ENCODE data around the gene PPP1R14B. TPM values are rescaled to one million over a fixed set of nuclear protein-coding genes. Genes with fewer than 3 reads are reported as not detected.

Gene PPP1R14B
- total and polyA plus RNA-seq, 4 experiments from 2014 or later, result 32.2 to 83.5 (median 45.2) TPM

DNA sequence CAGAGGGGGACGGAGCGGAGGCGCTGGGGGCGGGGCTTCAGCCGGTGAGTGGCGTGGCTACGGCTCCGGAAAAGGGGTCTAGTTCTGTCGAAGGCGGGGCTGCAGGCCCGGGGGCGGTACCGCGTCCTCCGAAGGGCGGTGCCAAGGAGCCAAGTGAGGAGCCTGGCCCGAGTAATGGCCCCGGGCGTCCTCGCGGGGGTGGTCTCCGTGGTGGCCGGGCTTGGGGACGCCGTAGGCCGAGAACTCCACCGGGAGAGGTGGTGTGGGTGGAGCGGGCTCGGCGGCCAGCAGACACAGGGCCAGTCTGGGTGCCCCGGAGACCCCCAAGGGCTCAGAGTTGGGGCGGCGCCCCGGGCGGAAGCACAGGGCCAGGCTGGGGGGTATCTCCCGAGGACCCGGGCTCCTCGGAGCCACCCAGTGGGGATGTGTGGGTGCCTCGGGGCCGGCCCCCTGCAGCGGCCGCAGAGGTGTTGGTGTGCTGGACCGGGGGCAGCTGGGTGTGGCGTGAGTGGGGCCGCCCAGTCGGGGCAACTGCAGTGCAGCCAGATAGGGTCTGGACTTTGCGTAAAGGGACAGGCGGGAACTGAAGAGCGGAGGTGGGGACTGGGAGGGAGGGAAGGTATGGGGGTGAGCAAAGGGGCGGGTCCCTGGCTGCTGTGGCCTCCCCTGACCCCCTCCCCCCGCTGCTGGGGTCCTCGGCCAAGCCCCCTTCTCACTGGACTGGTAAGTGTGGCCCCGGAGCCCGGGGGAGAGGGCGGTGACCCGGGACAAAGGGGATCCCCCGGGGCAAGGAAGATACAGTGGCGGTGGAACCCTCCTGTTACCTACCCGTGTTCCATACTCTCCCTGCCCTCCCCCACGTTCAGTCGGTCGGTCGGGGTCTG lies 5.0 kb downstream of the PPP1R14B start:
- Histone ChIP-seq H3K4me3 (ENCODE audit: low read length in 2 of 2) (peak overlapping the region; percentile 36 to 67), H3K9me3 (ENCODE audit: control insufficient read depth in 1 of 2, low read length in 2 of 2) (no peaks in the 10 kb centered on the region), H3K4me1 (ENCODE audit: insufficient read depth, low read length) (peaks cover 39% of the 10 kb centered on the region), H3K27ac (ENCODE audit: low read depth, low read length) (peak overlapping the region; percentile 99), H3K36me3 (ENCODE audit: insufficient read depth, low read length) (peaks cover 7% of the 10 kb centered on the region), H3K27me3 (ENCODE audit: insufficient read depth, low read length) (no peaks in the 10 kb centered on the region)
- no peaks in the 10 kb centered on the region for H3K27me3 Mint-ChIP-seq
- no peak for DNase-seq
- ChIA-PET CTCF (ENCODE audit: partially characterized antibody) (interaction anchor here (0.9 to 10.5 kb wide), 9 partner anchors 8 to 63 kb away, joined by 3 to 121 read pairs (median 8); partner anchors contain the start of genes CATSPERZ, ESRRA and FERMT3), POLR2A (ENCODE audit: partially characterized antibody) (interaction anchor here (0.7 to 38.9 kb wide), 17 partner anchors 8 to 1618 kb away, joined by 3 to 937 read pairs (median 11); partner anchors contain the start of genes BAD, CATSPERZ, DNAJC4 and ESRRA)
- peaks cover 14 to 55% (median 32%) of the 10 kb centered on the region in 4 donors for H3K4me1 Mint-ChIP-seq
- H3K4me3 Mint-ChIP-seq, result peak overlapping the region; percentile 87 to 97 (median 88)
- H3K36me3 Mint-ChIP-seq, result peaks cover 0 to 42% of the 10 kb centered on the region in 2 donors
- peak overlapping the region; percentile 99 to 100 (median 100) for H3K27ac Mint-ChIP-seq
- H3K9me3 Mint-ChIP-seq, result no peaks in the 10 kb centered on the region
- intact Hi-C loops (cut with micrococcal nuclease), result loop anchor here (1.0 to 10.0 kb wide), 8 partner anchors 11 to 533 kb away; partner anchors contain the start of genes DNAJC4, ESRRA, FERMT3 and GPR137

GRCh38 chr11:64241241-64241490 lies 5.6 kb downstream of the PPP1R14B start:
- Mint-ChIP-seq H3K4me3 (peak overlapping the region; percentile 87 to 97 (median 88)), H3K27me3 (no peaks in the 10 kb centered on the region), H3K9me3 (no peaks in the 10 kb centered on the region), H3K27ac (peak overlapping the region; percentile 99 to 100 (median 100)), H3K4me1 (peaks cover 14 to 55% (median 31%) of the 10 kb centered on the region in 4 donors), H3K36me3 (peaks cover 0 to 42% of the 10 kb centered on the region in 2 donors)
- Histone ChIP-seq H3K36me3 (ENCODE audit: insufficient read depth, low read length) (peaks cover 7% of the 10 kb centered on the region), H3K27ac (ENCODE audit: low read depth, low read length) (peak overlapping the region; percentile 99), H3K4me3 (ENCODE audit: low read length in 2 of 2) (peak overlapping the region; percentile 36 to 67), H3K27me3 (ENCODE audit: insufficient read depth, low read length) (no peaks in the 10 kb centered on the region), H3K9me3 (ENCODE audit: control insufficient read depth in 1 of 2, low read length in 2 of 2) (no peaks in the 10 kb centered on the region), H3K4me1 (ENCODE audit: insufficient read depth, low read length) (peaks cover 39% of the 10 kb centered on the region)
- ChIA-PET CTCF (ENCODE audit: partially characterized antibody) (interaction anchor here (0.9 to 8.4 kb wide), 7 partner anchors 9 to 63 kb away, joined by 3 to 78 read pairs (median 8); partner anchors contain the start of genes CATSPERZ, ESRRA and FERMT3), POLR2A (ENCODE audit: partially characterized antibody) (interaction anchor here (0.7 to 38.9 kb wide), 15 partner anchors 8 to 1619 kb away, joined by 3 to 937 read pairs (median 19); partner anchors contain the start of genes BAD, CATSPERZ, DNAJC4 and ESRRA)
- DNase-seq, result peak; percentile 99 to 100 (median 100)
- intact Hi-C loops (cut with micrococcal nuclease), result loop anchor here (1.0 to 10.0 kb wide), 8 partner anchors 11 to 534 kb away; partner anchors contain the start of genes DNAJC4, ESRRA, FERMT3 and GPR137

GRCh38 chr11:64240435-64241240 lies 6.1 kb downstream of the PPP1R14B start, which contains the start of gene FKBP2:
Gene FKBP2, plus strand, starts transcription at chr11:64241095. Its CDS starts 1,293 bp downstream, at chr11:64242388.
- Histone ChIP-seq H3K4me1 (ENCODE audit: insufficient read depth, low read length) (peaks cover 38% of the 10 kb centered on the region), H3K27me3 (ENCODE audit: insufficient read depth, low read length) (no peaks in the 10 kb centered on the region), H3K4me3 (ENCODE audit: low read length in 2 of 2) (peak within 1 kb of the TSS; percentile 67 to 73), H3K36me3 (ENCODE audit: insufficient read depth, low read length) (peaks cover 7% of the 10 kb centered on the region), H3K9me3 (ENCODE audit: control insufficient read depth in 1 of 2, low read length in 2 of 2) (no peaks in the 10 kb centered on the region), H3K27ac (ENCODE audit: low read depth, low read length) (peak within 1 kb of the TSS; percentile 99)
- CTCF ChIA-PET (ENCODE audit: partially characterized antibody), result interaction anchor here (0.9 to 8.4 kb wide), 9 partner anchors 8 to 64 kb away, joined by 3 to 78 read pairs (median 7); partner anchors contain the start of genes CATSPERZ, ESRRA and FERMT3
- no peaks in the 10 kb centered on the region for H3K9me3 Mint-ChIP-seq
- H3K27me3 Mint-ChIP-seq, result no peaks in the 10 kb centered on the region
- H3K27ac Mint-ChIP-seq, result peak within 1 kb of the TSS; percentile 99 to 100 (median 100)
- DNase-seq, result peak; percentile 97 to 99 (median 99)
- H3K4me1 Mint-ChIP-seq, result peaks cover 14 to 52% (median 29%) of the 10 kb centered on the region in 4 donors
- peak within 1 kb of the TSS; percentile 87 to 97 (median 88) for H3K4me3 Mint-ChIP-seq
- POLR2A ChIA-PET (ENCODE audit: partially characterized antibody), result interaction anchor here (0.6 to 38.9 kb wide), 17 partner anchors 8 to 1619 kb away, joined by 3 to 937 read pairs (median 11); partner anchors contain the start of genes BAD, CATSPERZ, DNAJC4 and ESRRA
- peaks cover 0 to 42% of the 10 kb centered on the region in 2 donors for H3K36me3 Mint-ChIP-seq
- intact Hi-C loops (cut with micrococcal nuclease), result loop anchor here (1.0 to 10.0 kb wide), 8 partner anchors 10 to 534 kb away; partner anchors contain the start of genes DNAJC4, ESRRA, FERMT3 and GPR137

DNA sequence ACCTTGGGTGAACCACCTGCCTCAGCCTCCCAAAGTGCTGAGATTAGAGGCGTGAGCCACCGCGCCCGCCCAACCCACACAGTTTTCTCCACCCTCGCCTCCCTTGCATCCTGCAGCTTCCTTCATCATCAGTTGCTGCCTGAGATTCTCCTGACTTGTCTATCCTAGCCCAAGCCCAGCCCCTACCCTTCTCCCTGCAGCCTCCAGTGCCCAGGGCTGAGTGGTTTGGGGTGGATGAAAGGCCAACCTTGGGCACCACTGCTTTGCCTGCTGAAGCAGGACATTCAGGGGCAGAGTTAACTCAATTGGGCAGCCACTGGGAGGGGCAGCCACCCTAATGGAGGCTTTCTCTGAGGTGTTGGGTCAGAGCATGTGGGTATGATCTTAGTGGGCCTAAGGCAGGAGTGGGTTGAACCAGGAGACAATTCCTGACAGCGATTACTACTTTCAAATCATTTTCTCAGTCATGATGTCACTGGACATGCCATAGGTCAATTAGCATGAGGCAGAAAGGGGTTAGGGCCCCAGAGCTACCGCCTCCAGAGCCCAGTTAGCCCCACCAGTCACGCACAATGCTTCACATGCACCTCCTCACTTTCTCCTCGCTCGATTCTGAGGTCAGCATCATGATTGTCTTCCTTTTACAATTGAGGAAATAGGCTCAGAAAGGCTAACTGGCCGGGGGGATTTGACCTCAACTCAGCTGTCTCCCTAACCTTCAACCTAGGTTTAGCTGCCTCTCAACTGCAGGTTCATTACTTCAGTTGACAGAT lies 6.9 kb downstream of the PPP1R14B start:
- DNase-seq, result no peak
- H3K4me1 ChIP-seq (ENCODE audit: insufficient read depth, low read length), result peaks cover 37% of the 10 kb centered on the region
- no peaks in the 10 kb centered on the region for H3K9me3 ChIP-seq (ENCODE audit: control insufficient read depth in 1 of 2, low read length in 2 of 2)
- Mint-ChIP-seq H3K27me3 (no peaks in the 10 kb centered on the region), H3K27ac (peak overlapping the region; percentile 99 to 100 (median 100)), H3K4me1 (peaks cover 17 to 51% (median 31%) of the 10 kb centered on the region in 4 donors), H3K9me3 (no peaks in the 10 kb centered on the region), H3K4me3 (peak overlapping the region; percentile 87 to 97 (median 88)), H3K36me3 (peaks cover 0 to 49% of the 10 kb centered on the region in 2 donors)
- peak overlapping the region in 1 of 2 donors; percentile 67 for H3K4me3 ChIP-seq (ENCODE audit: low read length in 2 of 2)
- no peaks in the 10 kb centered on the region for H3K27me3 ChIP-seq (ENCODE audit: insufficient read depth, low read length)
- intact Hi-C loops (cut with micrococcal nuclease), result loop anchor here (2.0 to 10.0 kb wide), 2 partner anchors 33 to 535 kb away; partner anchors contain the start of genes FERMT3 and SF1
- H3K36me3 ChIP-seq (ENCODE audit: insufficient read depth, low read length), result peaks cover 7% of the 10 kb centered on the region
- H3K27ac ChIP-seq (ENCODE audit: low read depth, low read length), result peak overlapping the region; percentile 99
- ChIA-PET CTCF (ENCODE audit: partially characterized antibody) (interaction anchor here (1.4 to 1.9 kb wide), 2 partner anchors 34 to 36 kb away, joined by 5 to 6 read pairs; partner anchors contain the start of gene FERMT3), POLR2A (ENCODE audit: partially characterized antibody) (interaction anchor here (0.6 to 38.9 kb wide), 7 partner anchors 8 to 65 kb away, joined by 3 to 937 read pairs (median 6); partner anchors contain the start of genes DNAJC4, FERMT3, NUDT22 and TRPT1)

DNA sequence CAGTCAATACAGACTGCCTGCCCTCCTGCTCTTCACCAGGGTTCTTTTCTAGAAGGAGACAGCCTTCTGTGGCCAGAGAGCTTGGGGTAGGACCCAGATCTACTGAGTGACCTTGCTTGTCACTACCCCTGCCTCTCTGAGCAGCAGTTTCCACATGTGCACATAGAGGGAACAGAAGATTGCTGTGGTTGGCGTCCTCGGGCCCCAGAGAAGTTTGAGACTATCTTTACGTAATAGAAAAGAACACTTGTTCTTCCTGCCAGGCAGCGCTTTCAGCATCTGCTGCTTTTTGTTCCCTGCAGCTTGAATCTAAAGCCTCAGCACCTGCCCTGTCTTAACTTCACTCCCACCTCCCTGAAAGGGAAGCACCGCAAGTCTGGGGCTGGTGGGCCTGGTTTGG lies 7.7 kb downstream of the PPP1R14B start:
- Histone ChIP-seq H3K27me3 (ENCODE audit: insufficient read depth, low read length) (no peaks in the 10 kb centered on the region), H3K9me3 (ENCODE audit: control insufficient read depth in 1 of 2, low read length in 2 of 2) (no peaks in the 10 kb centered on the region), H3K27ac (ENCODE audit: low read depth, low read length) (no peak overlapping the region), H3K36me3 (ENCODE audit: insufficient read depth, low read length) (peaks cover 7% of the 10 kb centered on the region), H3K4me1 (ENCODE audit: insufficient read depth, low read length) (peaks cover 37% of the 10 kb centered on the region), H3K4me3 (ENCODE audit: low read length in 2 of 2) (no peak overlapping the region)
- H3K4me3 Mint-ChIP-seq, result peak overlapping the region in 1 of 8 donors; percentile 19
- peak overlapping the region; percentile 70 to 100 (median 87) for H3K27ac Mint-ChIP-seq
- no peak for DNase-seq
- no peaks in the 10 kb centered on the region for H3K27me3 Mint-ChIP-seq
- H3K4me1 Mint-ChIP-seq, result peaks cover 17 to 46% (median 30%) of the 10 kb centered on the region in 4 donors
- ChIA-PET POLR2A (ENCODE audit: partially characterized antibody) (interaction anchor here (1.5 to 38.9 kb wide), 6 partner anchors 7 to 31 kb away, joined by 3 to 937 read pairs (median 74); partner anchors contain the start of genes DNAJC4, FERMT3, NUDT22 and PPP1R14B), CTCF (ENCODE audit: partially characterized antibody) (interaction anchor here (1.4 to 2.3 kb wide), 3 partner anchors 11 to 35 kb away, joined by 5 to 7 read pairs (median 6); partner anchors contain the start of genes FERMT3 and PLCB3)
- no peaks in the 10 kb centered on the region for H3K9me3 Mint-ChIP-seq
- intact Hi-C loops (cut with micrococcal nuclease), result no loop called here
- H3K36me3 Mint-ChIP-seq, result peaks cover 0 to 45% of the 10 kb centered on the region in 2 donors

Data from CD4-positive, alpha-beta memory T cell (primary cell).